Left colon (tissue), 2 donors: ENCODE measurements around the gene POLR2E. TPM values are rescaled to one million over a fixed set of nuclear protein-coding genes. Genes with fewer than 3 reads are reported as not detected.

Experiments used
- ATAC-seq: fragments of 200-7000 bp; cut with Tn5 transposase; one replicate; pipeline ENCODE4 v1.9.1; 2020; ENCODE audit warnings: mild to moderate bottlenecking, moderate library complexity
- DNase-seq, 2 donors: peaks; one replicate each; pipeline ENCODE4 v3.0.0-alpha.2; 2020
- intact Hi-C, 2 donors: fragments of 100-400 bp; cut with DNase I in 1 of 2; cut with micrococcal nuclease in 1 of 2; formaldehyde crosslinking; loops; one replicate each; pipeline versions ENCODE4 v1.11.2 to v1.14.0; 2022; cut with DNase I, micrococcal nuclease
- total RNA-seq, 2 donors: library from RNA; stranded (reverse); fragmentation: NEBNext Ultra II Directional; extraction: Animal tissue kit (Norgen Biotek cat#: 25700); gene quantifications; one replicate each; pipeline ENCODE4 v1.2.1, GENCODE V29; 2021
- donor health status: DM: no; HTN: no; CAD: no.
- donor health status: DM: yes; HTN: yes; CAD: no.

POLR2E gene
- total RNA-seq, 2 donors from 2014 or later: 116 to 141 TPM

- intact Hi-C loops: no loop called here
- DNase-seq: no peak
- ATAC-seq: no peak
Observed at GRCh38 chr19:1060689-1061088, 34.5 kb downstream of the POLR2E start.

- ATAC-seq (no peak), DNase-seq (no peak)
- intact Hi-C loops: no loop called here
Observed at GRCh38 chr19:1058112-1058511, 37.1 kb downstream of the POLR2E start.

- intact Hi-C loops: no loop called here
- ATAC-seq: peak; percentile 81
- DNase-seq: peak in 1 of 2 donors; percentile 30
Observed at GRCh38 chr19:1057176-1057855, 37.9 kb downstream of the POLR2E start.

GRCh38 chr19:1055886-1056620 lies 39.1 kb downstream of the POLR2E start:
- ATAC-seq (no peak), DNase-seq (no peak)
- intact Hi-C loops: no loop called here

- intact Hi-C loops: no loop called here
- no peak for DNase-seq
- ATAC-seq: no peak
Observed at GRCh38 chr19:1055028-1055425, 40.1 kb downstream of the POLR2E start.

GRCh38 chr19:1054102-1055027 lies 40.8 kb downstream of the POLR2E start:
- DNase-seq: no peak
- no peak for ATAC-seq
- intact Hi-C loops: no loop called here

GRCh38 chr19:1053176-1054101 lies 41.7 kb downstream of the POLR2E start:
- intact Hi-C loops: no loop called here
- no peak for DNase-seq

GRCh38 chr19:1052349-1052975 lies 42.7 kb downstream of the POLR2E start:
- intact Hi-C loops: no loop called here

More at GRCh38 chr19:1053176-1054101, 41.7 kb downstream of the POLR2E start:
- no peak for ATAC-seq

GRCh38 chr19:1051791-1052190 lies 43.4 kb downstream of the POLR2E start:
- DNase-seq: no peak
- intact Hi-C loops: no loop called here

More at GRCh38 chr19:1052349-1052975, 42.7 kb downstream of the POLR2E start:
- DNase-seq (no peak), ATAC-seq (no peak)

GRCh38 chr19:1050989-1051788 lies 44.0 kb downstream of the POLR2E start:
- intact Hi-C loops: no loop called here
- DNase-seq: no peak
- ATAC-seq: no peak

More at GRCh38 chr19:1051791-1052190, 43.4 kb downstream of the POLR2E start:
- no peak for ATAC-seq

GRCh38 chr19:1049800-1050199 lies 45.4 kb downstream of the POLR2E start:
- no peak for ATAC-seq
- DNase-seq: no peak
- intact Hi-C loops: no loop called here

GRCh38 chr19:1049106-1049505 lies 46.1 kb downstream of the POLR2E start:
- ATAC-seq: no peak
- intact Hi-C loops: no loop called here
- DNase-seq: no peak

GRCh38 chr19:1047696-1048147 lies 47.5 kb downstream of the POLR2E start:
- DNase-seq: peak; percentile 66 to 79
- intact Hi-C loops: no loop called here
- peak; percentile 54 for ATAC-seq

GRCh38 chr19:1046836-1047695 lies 48.1 kb downstream of the POLR2E start:
- DNase-seq: no peak
- intact Hi-C loops: no loop called here
- no peak for ATAC-seq

GRCh38 chr19:1046117-1046626 lies 49.0 kb downstream of the POLR2E start:
- DNase-seq: no peak
- ATAC-seq: no peak
- intact Hi-C loops: no loop called here

- DNase-seq (peak; percentile 73 to 78), ATAC-seq (peak; percentile 4)
- intact Hi-C loops: no loop called here
Observed at GRCh38 chr19:1045247-1045603, 50.0 kb downstream of the POLR2E start.
